Neural cell (in vitro differentiated cells): ENCODE data around the gene ABCG8. TPM values are rescaled to one million over a fixed set of nuclear protein-coding genes. Genes with fewer than 3 reads are reported as not detected.

ENCODE experiments used
- H2AFZ ChIP-seq: fragments of 200-600, 300-800 bp; sonication (generic), shearing (Covaris generic); 2 replicates; pipeline ENCODE4 v1.6.0; 2014; ENCODE audit warnings: low read depth, mild to moderate bottlenecking, antibody characterized with exemption, low read length, moderate library complexity
- H3F3A ChIP-seq: fragments of 200-600 bp; shearing (Covaris generic); 2 replicates; pipeline ENCODE4 v1.6.1; 2016; ENCODE audit warnings: mild to moderate bottlenecking, moderate library complexity, mixed read lengths, antibody characterized with exemption, low read length; ENCODE audit not compliant: insufficient read depth, poor library complexity, severe bottlenecking
- H3K27ac ChIP-seq: fragments of 200-600, 300-800 bp; sonication (generic), shearing (Covaris generic); 2 replicates; pipeline ENCODE4 v1.5.1; 2014; ENCODE audit warnings: mild to moderate bottlenecking, low read length, moderate library complexity
- H3K27me3 ChIP-seq: fragments of 300-800, 200-600 bp; sonication (generic), shearing (Covaris generic); 2 replicates; pipeline ENCODE4 v1.6.0; 2014; ENCODE audit warnings: mild to moderate bottlenecking, low read depth, low read length, moderate library complexity; ENCODE audit not compliant: insufficient read depth
- H3K36me3 ChIP-seq: fragments of 300-800, 200-600 bp; sonication (generic), shearing (Covaris generic); 2 replicates; pipeline ENCODE4 v1.5.1; 2014; ENCODE audit warnings: mild to moderate bottlenecking, antibody characterized with exemption, low read length, moderate library complexity; ENCODE audit not compliant: insufficient read depth
- H3K4me2 ChIP-seq: fragments of 300-800, 200-600 bp; sonication (generic), shearing (Covaris generic); 2 replicates; pipeline ENCODE4 v1.6.0; 2014; ENCODE audit warnings: mild to moderate bottlenecking, low read length
- H3K4me3 ChIP-seq: fragments of 300-800, 200-600 bp; sonication (generic), shearing (Covaris generic); 2 replicates; pipeline ENCODE4 v1.5.1; 2014; ENCODE audit warnings: mild to moderate bottlenecking, low read length, moderate library complexity
- H3K79me2 ChIP-seq: fragments of 200-600 bp; shearing (Covaris generic); replicated peaks from 2 replicates; pipeline ENCODE4 v1.6.0; 2014; ENCODE audit warnings: mild to moderate bottlenecking, low read length, moderate library complexity; ENCODE audit not compliant: insufficient read depth
- H3K9ac ChIP-seq: fragments of 300-800, 200-600 bp; sonication (generic), shearing (Covaris generic); 2 replicates; pipeline ENCODE4 v1.6.1; 2016; ENCODE audit warnings: mild to moderate bottlenecking, low read length, mixed read lengths
- H3K9me2 ChIP-seq: fragments of 200-600 bp; shearing (Covaris generic); 2 replicates; pipeline ENCODE4 v1.6.1; 2016; ENCODE audit warnings: mild to moderate bottlenecking, low read length, mixed read lengths; ENCODE audit not compliant: insufficient read depth
- H3K9me3 ChIP-seq: fragments of 200-600, 300-800 bp; sonication (generic), shearing (Covaris generic); 2 replicates; pipeline ENCODE4 v1.6.1; 2016; ENCODE audit warnings: mild to moderate bottlenecking, mixed run types, low read length, moderate library complexity, mixed read lengths
- H4K20me1 ChIP-seq: fragments of 200-600 bp; shearing (Covaris generic); 2 replicates; pipeline ENCODE4 v1.6.1; 2016; ENCODE audit warnings: mild to moderate bottlenecking, mixed run types; ENCODE audit not compliant: insufficient read depth
- CTCF ChIP-seq: fragments of 450-650 bp; IDR thresholded peaks from 2 replicates; pipeline ENCODE4 v1.5.1; 2014; ENCODE audit warnings: antibody characterized with exemption, mild to moderate bottlenecking, moderate library complexity; ENCODE audit not compliant: poor library complexity, severe bottlenecking
- EP300 ChIP-seq: fragments of 450-650 bp; conservative IDR thresholded peaks from 2 replicates; pipeline ENCODE4 v1.6.1; 2014; ENCODE audit warnings: antibody characterized with exemption, mild to moderate bottlenecking, moderate library complexity; ENCODE audit not compliant: poor library complexity, severe bottlenecking
- EZH2 ChIP-seq: fragments of 200-600, 300-800 bp; shearing (Covaris generic), sonication (generic); IDR thresholded peaks from 2 replicates; pipeline ENCODE4 v1.6.1; 2014; ENCODE audit warnings: antibody characterized with exemption, low read length, borderline replicate concordance, mild to moderate bottlenecking; ENCODE audit not compliant: insufficient read depth, poor library complexity, severe bottlenecking
- MXI1 ChIP-seq: fragments of 450-650 bp; conservative IDR thresholded peaks from 2 replicates; pipeline ENCODE4 v1.6.1; 2014; ENCODE audit warnings: antibody characterized with exemption, mild to moderate bottlenecking; ENCODE audit not compliant: poor library complexity, severe bottlenecking
- POLR2AphosphoS5 ChIP-seq: IDR thresholded peaks from 2 replicates; pipeline ENCODE4 v1.6.1; 2012
- RAD21 ChIP-seq: fragments of 450-650 bp; conservative IDR thresholded peaks from 2 replicates; pipeline ENCODE4 v1.6.1; 2014; ENCODE audit warnings: antibody characterized with exemption, mild to moderate bottlenecking, moderate library complexity
- REST ChIP-seq: IDR thresholded peaks from 2 replicates; pipeline ENCODE4 v1.6.1; 2012; ENCODE audit warnings: borderline replicate concordance
- SMC3 ChIP-seq: fragments of 450-650 bp; conservative IDR thresholded peaks from 2 replicates; pipeline ENCODE4 v1.6.1; 2014; ENCODE audit warnings: antibody characterized with exemption, mild to moderate bottlenecking, moderate library complexity; ENCODE audit not compliant: poor library complexity
- TAF1 ChIP-seq: IDR thresholded peaks from 2 replicates; pipeline ENCODE4 v1.6.1; 2012; ENCODE audit warnings: low read depth
- polyA plus RNA-seq: library from polyadenylated mRNA; depleted of rRNA; stranded (reverse); fragments of >200 nt; gene quantifications from 2 replicates; pipeline ENCODE4 v1.2.3, GENCODE V29; 2014

ABCG8 gene
- polyA plus RNA-seq, 1 donor from 2014 or later, result 0.05 TPM

DNA sequence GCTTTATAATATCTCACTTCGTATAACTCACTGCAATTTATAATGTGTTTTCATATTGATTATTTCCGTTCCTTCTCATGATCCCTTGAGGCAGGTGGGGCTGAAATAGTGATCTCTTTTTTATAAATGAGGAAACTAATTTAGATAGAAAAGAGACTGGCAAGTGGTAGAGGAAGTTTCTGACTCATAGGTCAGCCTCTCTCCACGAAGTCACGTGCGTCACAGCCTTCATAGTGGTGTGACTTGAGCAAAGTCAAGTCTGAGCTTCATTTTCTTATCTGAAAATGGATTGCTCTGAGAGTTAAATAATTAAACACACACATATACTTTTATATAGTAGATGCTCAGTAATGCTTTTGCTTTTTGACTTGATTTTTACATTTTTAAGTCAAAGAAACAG lies 20.0 kb upstream of the ABCG8 start:
- no peak overlapping the region for H3K4me2 ChIP-seq
- H3K27me3 ChIP-seq, result no peaks in the 10 kb centered on the region
- no peaks in the 10 kb centered on the region for H3F3A ChIP-seq
- H3K9ac ChIP-seq, result no peak overlapping the region
- TF ChIP-seq EP300 (no peak), POLR2AphosphoS5 (no peak)
- no peaks in the 10 kb centered on the region for H4K20me1 ChIP-seq
- no peak overlapping the region for H3K27ac ChIP-seq
- H3K9me2 ChIP-seq, result no peaks in the 10 kb centered on the region
- H3K9me3 ChIP-seq, result no peaks in the 10 kb centered on the region
- no peaks in the 10 kb centered on the region for H3K36me3 ChIP-seq
- H3K4me3 ChIP-seq, result no peak overlapping the region
- H3K79me2 ChIP-seq, result no peaks in the 10 kb centered on the region
- no peak overlapping the region for H2AFZ ChIP-seq

- H3K9me2 ChIP-seq, result no peaks in the 10 kb centered on the region
- no peaks in the 10 kb centered on the region for H3K36me3 ChIP-seq
- H4K20me1 ChIP-seq, result no peaks in the 10 kb centered on the region
- no peak overlapping the region for H3K4me3 ChIP-seq
- no peak for TF ChIP-seq SMC3
- TF ChIP-seq TAF1, result no peak
- TF ChIP-seq REST, result no peak
- TF ChIP-seq CTCF, result no peak
- no peak for TF ChIP-seq POLR2AphosphoS5
- TF ChIP-seq MXI1, result no peak
- TF ChIP-seq RAD21, result no peak
- TF ChIP-seq EZH2, result no peak
- no peak for TF ChIP-seq EP300
- H3K4me2 ChIP-seq, result no peak overlapping the region
- no peak overlapping the region for H3K9ac ChIP-seq
- no peak overlapping the region for H2AFZ ChIP-seq
- H3K27ac ChIP-seq, result no peak overlapping the region
- H3K79me2 ChIP-seq, result no peaks in the 10 kb centered on the region
- H3F3A ChIP-seq, result no peaks in the 10 kb centered on the region
- no peaks in the 10 kb centered on the region for H3K9me3 ChIP-seq
- H3K27me3 ChIP-seq, result no peaks in the 10 kb centered on the region
Observed at GRCh38 chr2:43819491-43820163, 19.1 kb upstream of the ABCG8 start.
